Heart right ventricle (tissue), 16 donors: ENCODE results near the gene PRICKLE1. TPM values are rescaled to one million over a fixed set of nuclear protein-coding genes. Genes with fewer than 3 reads are reported as not detected.
A peak's percentile ranks its signal among the peaks of the same experiment; 100 is the strongest.

Source experiments
- ATAC-seq, 8 donors: fragments of 200-7000 bp; cut with Tn5 transposase; one replicate each; pipeline ENCODE4 v1.9.1; 2020; ENCODE audit warnings: mild to moderate bottlenecking in 8 of 8, moderate library complexity in 8 of 8, moderate number of reproducible peaks in 1 of 8
- DNase-seq, 2 donors: peaks; one replicate each; pipeline ENCODE4 v3.0.0-alpha.2; 2020
- H3K27ac ChIP-seq, 10 donors: fragments of 200-600 bp; sonication (generic) in 2 of 10; one replicate each; pipeline versions ENCODE4 v1.5.0 to v1.8.0; 2020 to 2022; ENCODE audit warnings: mild to moderate bottlenecking in 3 of 10
- H3K27me3 ChIP-seq, 7 donors: fragments of 200-600 bp; one replicate each; pipeline ENCODE4 v1.8.0; 2021 to 2022; ENCODE audit warnings: mild to moderate bottlenecking in 2 of 7
- H3K36me3 ChIP-seq, 9 donors: fragments of 200-600 bp; sonication (generic) in 1 of 9; one replicate each; pipeline versions ENCODE4 v1.5.0 to v1.8.0; 2020 to 2022; ENCODE audit warnings: mild to moderate bottlenecking in 2 of 9
- H3K4me1 ChIP-seq, 9 donors: fragments of 200-600 bp; sonication (generic) in 1 of 9; one replicate each; pipeline versions ENCODE4 v1.5.0 to v1.8.0; 2020 to 2022; ENCODE audit warnings: mild to moderate bottlenecking in 4 of 9
- H3K4me3 ChIP-seq, 10 donors: fragments of 200-600 bp; sonication (generic) in 2 of 10; one replicate each; pipeline versions ENCODE4 v1.5.0 to v1.8.0; 2020 to 2022; ENCODE audit warnings: mild to moderate bottlenecking in 7 of 10, moderate library complexity in 2 of 10
- H3K9me3 ChIP-seq, 11 donors: fragments of 200-600 bp in 10 of 11; sonication (generic) in 2 of 11; one replicate each; pipeline versions ENCODE4 v1.5.0 to v1.8.0; 2013 to 2022; ENCODE audit warnings: mild to moderate bottlenecking in 2 of 11, control low read depth in 1 of 11, moderate library complexity in 1 of 11
- WGBS, 2 donors: extraction: QIAGEN DNeasy Blood & Tissue Kit; methylation state at CpG; one replicate each; pipeline ENCODE4 v1.1.7; 2013; ENCODE audit warnings: inconsistent platforms in 1 of 2; 5-methylcytosine and 5-hydroxymethylcytosine counted together
- intact Hi-C, 10 donors: fragments of 100-400 bp; cut with DNase I; formaldehyde crosslinking; loops; one replicate each; pipeline versions ENCODE4 v1.11.1 to v1.14.2; 2022
- polyA plus RNA-seq, 2 donors: library from polyadenylated mRNA; stranded (reverse); fragments of 200-250 nt; gene quantifications; one replicate each; pipeline ENCODE4 v1.2.3, GENCODE V29; 2013
- total RNA-seq, 10 donors: library from RNA; stranded (reverse); fragmentation: NEBNext Ultra II Directional in 3 of 10; extraction: Animal tissue kit (Norgen Biotek cat#: 25700) in 3 of 10; gene quantifications; one replicate each; pipeline versions ENCODE4 v1.2.1 to v1.2.4, GENCODE V29; 2021 to 2023
- TF ChIP-seq, protein P1 (sequence below), 9 donors: fragments of 200-600 bp; sonication (generic) in 2 of 9; IDR thresholded peaks; one replicate each; pipeline versions ENCODE4 v1.5.0 to v1.8.0; 2021 to 2022; ENCODE audit warnings: antibody characterized with exemption in 9 of 9, mild to moderate bottlenecking in 5 of 9, moderate library complexity in 1 of 9
- donor health status: Arrhythmogenic right ventricular cardiomyopathy.
- donor health status: ischemic (EF 13 %, LVEDD 7.1; RV severe dilation, severe dysfunction).
- donor health status: healthy with polysubstance abuse.
- donor health status: DM: no; HTN: yes; CAD: no.
- donor health status: DM: no; HTN: no; CAD: no.
- donor health status: ischemic (EF 25% LVEDD 6.9; RV normal size, moderate dysfunction).
- donor health status: ischemic (EF 25% LVEDD 5.7; RV mildly dilated, moderate dysfunction).
- donor health status: healthy.
- donor health status: DM: yes; HTN: yes; CAD: no.
- donor health status: Ischemic cardiomyopathy.
- donor health status: ischemic (EF 35%, LVEDD 5.7; RV mildly dilated, moderate dysfunction).
- donor health status: nonischemic (EF 11% LVEDD 7.7; RV severe dilation, severe dysfunction).
- donor health status: DM: yes; HTN: yes; CAD: no.
- donor health status: PGD.
- donor health status: ischemic (EF 29% LVEDD 5.4; RV normal size, mild dysfunction).
- donor health status: nonischemic (EF 23%, LVEDD 6.1; RV moderate dilation, normal function).

PRICKLE1 gene
- total and polyA plus RNA-seq, 12 donors: 2.9 to 36.9 (median 17.8) TPM

DNA sequence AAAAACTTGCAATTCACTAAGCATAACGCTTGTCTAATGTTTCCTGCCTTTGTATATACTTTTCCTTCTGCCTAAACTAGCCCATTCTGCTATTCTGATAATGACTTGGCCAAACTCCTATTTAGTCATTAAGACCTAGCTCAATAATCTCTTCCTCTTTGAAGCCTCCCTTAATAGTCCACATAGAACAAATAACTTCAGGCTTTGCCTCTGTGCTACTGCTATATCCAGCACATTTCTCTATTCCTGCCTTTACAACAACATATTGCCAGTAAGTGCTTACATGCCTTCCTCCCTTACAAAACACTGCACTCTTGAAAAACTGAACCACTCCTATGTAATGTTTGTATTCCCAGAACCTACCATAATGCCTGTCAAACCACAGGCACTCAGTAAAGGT, 13.8 kb downstream of the PRICKLE1 start:
- DNase-seq: no peak
- Histone ChIP-seq H3K4me1 (peaks cover 2 to 70% (median 28%) of the 10 kb centered on the region in 9 donors), H3K27ac (peak overlapping the region in 1 of 10 donors; percentile 55), H3K36me3 (no peaks in the 10 kb centered on the region), H3K9me3 (no peaks in the 10 kb centered on the region), H3K4me3 (no peak overlapping the region), H3K27me3 (no peaks in the 10 kb centered on the region)
- peak in 1 of 8 donors; percentile 22 for ATAC-seq
- intact Hi-C loops: loop anchor here in 2 of 10 donors (10.0 kb wide), 2 partner anchors 341 to 441 kb away; partner anchors contain the start of gene YAF2 (in 1 of the 2)
- TF ChIP-seq, protein P1, sequence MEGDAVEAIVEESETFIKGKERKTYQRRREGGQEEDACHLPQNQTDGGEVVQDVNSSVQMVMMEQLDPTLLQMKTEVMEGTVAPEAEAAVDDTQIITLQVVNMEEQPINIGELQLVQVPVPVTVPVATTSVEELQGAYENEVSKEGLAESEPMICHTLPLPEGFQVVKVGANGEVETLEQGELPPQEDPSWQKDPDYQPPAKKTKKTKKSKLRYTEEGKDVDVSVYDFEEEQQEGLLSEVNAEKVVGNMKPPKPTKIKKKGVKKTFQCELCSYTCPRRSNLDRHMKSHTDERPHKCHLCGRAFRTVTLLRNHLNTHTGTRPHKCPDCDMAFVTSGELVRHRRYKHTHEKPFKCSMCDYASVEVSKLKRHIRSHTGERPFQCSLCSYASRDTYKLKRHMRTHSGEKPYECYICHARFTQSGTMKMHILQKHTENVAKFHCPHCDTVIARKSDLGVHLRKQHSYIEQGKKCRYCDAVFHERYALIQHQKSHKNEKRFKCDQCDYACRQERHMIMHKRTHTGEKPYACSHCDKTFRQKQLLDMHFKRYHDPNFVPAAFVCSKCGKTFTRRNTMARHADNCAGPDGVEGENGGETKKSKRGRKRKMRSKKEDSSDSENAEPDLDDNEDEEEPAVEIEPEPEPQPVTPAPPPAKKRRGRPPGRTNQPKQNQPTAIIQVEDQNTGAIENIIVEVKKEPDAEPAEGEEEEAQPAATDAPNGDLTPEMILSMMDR (IDR thresholded peaks at IDR 0.05): no peak
- WGBS, 2 donors: 48 to 50% methylated on average over 1 of the region's 1 CpG

DNA sequence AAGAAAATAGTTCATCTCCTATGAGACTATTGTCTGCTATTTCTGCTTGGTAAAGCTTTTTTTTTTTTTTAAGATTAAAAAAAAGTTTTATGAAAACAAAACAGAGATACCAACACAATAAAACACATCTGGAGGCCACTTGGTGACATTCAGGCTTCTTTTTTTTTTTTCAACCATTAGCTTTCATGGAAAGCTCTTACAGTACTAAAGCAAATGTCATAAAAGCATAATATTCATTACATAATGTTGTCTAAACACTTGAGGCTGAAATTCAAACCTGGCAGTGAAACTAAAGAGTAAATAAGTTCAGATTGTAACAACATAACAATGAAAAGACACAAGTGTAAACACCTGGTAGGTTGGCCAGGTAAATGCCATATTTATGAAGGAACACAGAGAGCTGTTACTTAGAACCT, 14.7 kb downstream of the PRICKLE1 start:
- no peaks in the 10 kb centered on the region for H3K9me3 ChIP-seq
- peaks cover 2 to 73% (median 31%) of the 10 kb centered on the region in 9 donors for H3K4me1 ChIP-seq
- no peaks in the 10 kb centered on the region for H3K36me3 ChIP-seq
- peak overlapping the region in 2 of 10 donors; percentile 2 to 55 for H3K27ac ChIP-seq
- TF ChIP-seq, protein P1 (IDR thresholded peaks at IDR 0.05): no peak
- H3K4me3 ChIP-seq: no peak overlapping the region
- H3K27me3 ChIP-seq: no peaks in the 10 kb centered on the region
- intact Hi-C loops: loop anchor here in 2 of 10 donors (10.0 kb wide), 2 partner anchors 340 to 440 kb away; partner anchors contain the start of gene YAF2 (in 1 of the 2)
- ATAC-seq: no peak
- no peak for DNase-seq

DNA sequence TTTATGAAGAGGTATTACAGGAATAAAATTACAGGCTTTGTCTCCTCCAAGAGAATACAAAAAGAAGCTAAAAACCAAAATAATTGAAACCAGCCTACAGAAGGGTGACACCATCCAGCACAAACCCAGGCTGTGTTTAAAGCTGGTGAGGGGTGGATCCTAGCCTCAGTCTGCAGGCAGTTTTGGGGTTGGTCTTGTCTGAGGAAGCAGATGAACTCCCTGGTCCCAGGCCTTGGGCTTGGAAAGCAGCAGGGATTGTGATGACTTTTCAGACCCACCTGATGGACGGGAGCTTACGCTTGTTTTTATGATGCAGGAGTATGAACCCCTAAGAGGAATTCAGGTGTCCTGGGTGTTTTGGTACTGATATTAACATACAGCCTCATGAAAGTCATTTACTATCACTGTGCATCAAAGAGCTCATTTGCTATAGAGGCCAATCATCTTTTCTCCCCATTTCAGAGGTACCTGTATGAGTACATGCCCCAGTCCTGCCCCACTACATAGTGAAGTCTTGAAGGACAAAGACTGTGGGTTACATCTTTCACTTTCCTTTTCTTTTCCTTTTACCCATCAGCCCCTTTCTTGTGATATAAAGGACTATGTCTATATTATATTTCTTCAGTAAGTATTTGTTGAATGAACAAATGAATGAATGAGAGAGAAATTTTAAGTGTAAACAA, 18.1 kb downstream of the PRICKLE1 start:
- Histone ChIP-seq H3K9me3 (no peaks in the 10 kb centered on the region), H3K36me3 (no peaks in the 10 kb centered on the region), H3K4me3 (no peak overlapping the region), H3K27me3 (no peaks in the 10 kb centered on the region), H3K4me1 (peaks cover 0 to 56% (median 25%) of the 10 kb centered on the region in 9 donors), H3K27ac (no peak overlapping the region)
- no peak for DNase-seq
- intact Hi-C loops: loop anchor here in 2 of 10 donors (10.0 kb wide), 2 partner anchors 337 to 437 kb away; partner anchors contain the start of gene YAF2 (in 1 of the 2)
- ATAC-seq: no peak
- TF ChIP-seq, protein P1 (IDR thresholded peaks at IDR 0.05): no peak
- 88 to 90% methylated on average over 2 of the region's 2 CpGs for WGBS, 2 donors

DNA sequence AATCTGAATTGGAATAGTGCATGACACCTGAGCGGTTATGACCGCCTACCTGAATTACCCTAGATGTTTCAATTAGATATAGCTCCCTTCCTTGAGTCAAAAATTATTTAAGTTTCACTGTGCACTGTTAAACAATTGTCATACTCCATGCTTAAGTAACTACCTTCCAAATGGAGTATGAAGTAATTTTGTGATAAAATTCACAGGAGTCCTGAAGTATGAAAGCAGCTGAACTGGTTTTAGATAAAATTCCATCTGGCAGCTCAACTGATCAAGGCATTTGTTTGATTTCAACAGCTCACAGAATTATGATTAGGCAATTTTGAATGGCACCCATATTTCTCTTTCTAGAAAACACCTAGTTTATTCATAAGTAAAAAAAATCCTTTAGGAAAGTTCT, 19.5 kb downstream of the PRICKLE1 start:
- Histone ChIP-seq H3K4me1 (peaks cover 0 to 56% (median 17%) of the 10 kb centered on the region in 9 donors), H3K4me3 (no peak overlapping the region), H3K27me3 (no peaks in the 10 kb centered on the region), H3K36me3 (no peaks in the 10 kb centered on the region), H3K9me3 (no peaks in the 10 kb centered on the region), H3K27ac (no peak overlapping the region)
- intact Hi-C loops: loop anchor here in 2 of 10 donors (10.0 kb wide), 2 partner anchors 335 to 435 kb away; partner anchors contain the start of gene YAF2 (in 1 of the 2)
- ATAC-seq (no peak), DNase-seq (no peak)
- TF ChIP-seq, protein P1 (IDR thresholded peaks at IDR 0.05): no peak
- 80 to 93% methylated on average over 2 of the region's 2 CpGs for WGBS, 2 donors
